Putamen (tissue), 1 donor: ENCODE results near the gene PLCH2.
"Not testable (repeated sequence)": the region's sequence is repeated elsewhere in the genome, so short reads cannot be mapped to it uniquely, and the experiment has no call there.

ENCODE experiments used
- DNase-seq: peaks from one replicate; pipeline ENCODE4 v3.0.0-alpha.2; 2016; ENCODE audit warnings: low spot score

PLCH2 gene

GRCh38 chr1:2443277-2444137, 32.6 kb upstream of the PLCH2 start:
- peak; percentile 70 for DNase-seq

GRCh38 chr1:2444138-2444591, 31.9 kb upstream of the PLCH2 start:
- DNase-seq = no peak

- DNase-seq = no peak
These were observed 30.8 kb upstream of the PLCH2 start for GRCh38 chr1:2445162-2445822.

- no peak for DNase-seq
These were observed 30.3 kb upstream of the PLCH2 start for GRCh38 chr1:2445823-2446215.

GRCh38 chr1:2446394-2446793, 29.7 kb upstream of the PLCH2 start:
- DNase-seq = peak; percentile 64

- peak; percentile 80 for DNase-seq
These were observed 29.2 kb upstream of the PLCH2 start for GRCh38 chr1:2446861-2447260.

- no peak for DNase-seq
These were observed 28.6 kb upstream of the PLCH2 start for GRCh38 chr1:2447276-2448097.

GRCh38 chr1:2448098-2448445, 28.0 kb upstream of the PLCH2 start:
- DNase-seq = no peak

GRCh38 chr1:2449636-2450454, 26.2 kb upstream of the PLCH2 start:
- DNase-seq = no peak

- DNase-seq = no peak
These were observed 24.3 kb upstream of the PLCH2 start for GRCh38 chr1:2451741-2452140.

- peak; percentile 85 for DNase-seq
These were observed 23.7 kb upstream of the PLCH2 start for GRCh38 chr1:2452201-2452931.

- DNase-seq = no peak
These were observed 23.2 kb upstream of the PLCH2 start for GRCh38 chr1:2452932-2453315.

- DNase-seq = no peak
These were observed 21.9 kb upstream of the PLCH2 start for GRCh38 chr1:2454227-2454626.

- DNase-seq = no peak
These were observed 20.3 kb upstream of the PLCH2 start for GRCh38 chr1:2455757-2456156.

- DNase-seq = no peak
These were observed 18.6 kb upstream of the PLCH2 start for GRCh38 chr1:2457444-2457843.

- DNase-seq = no peak
These were observed 17.4 kb upstream of the PLCH2 start for GRCh38 chr1:2458687-2459086.

GRCh38 chr1:2459102-2459753, 16.9 kb upstream of the PLCH2 start:
- not testable (repeated sequence) for DNase-seq

- peak; percentile 83 for DNase-seq
These were observed 16.3 kb upstream of the PLCH2 start for GRCh38 chr1:2459757-2460156.

GRCh38 chr1:2460203-2460602, 15.9 kb upstream of the PLCH2 start:
- no peak for DNase-seq

- DNase-seq = no peak
These were observed 14.9 kb upstream of the PLCH2 start for GRCh38 chr1:2460996-2461751.
